HEK293T (cell line): Measurements from ENCODE around the gene F8.

Experiments used
- CTCF ChIA-PET: fragments of 350-600 bp; formaldehyde crosslinking; extraction: SDS; loops from one replicate; lab custom pipeline; 2021; ENCODE audit warnings: antibody characterized with exemption, inconsistent platforms; lab: Yijun Ruan, JAX
- POLR2A ChIA-PET: fragments of 350-600 bp; formaldehyde crosslinking; extraction: SDS; loops from one replicate; lab custom pipeline; 2020; ENCODE audit warnings: antibody characterized with exemption, inconsistent platforms; lab: Yijun Ruan, JAX
- DNase-seq: peaks from one replicate; pipeline ENCODE4 v3.0.0; 2012; ENCODE audit warnings: mixed read lengths; ENCODE audit errors: extremely low spot score
- ARNT ChIP-seq: fragments of 450-650 bp; IDR thresholded peaks from 2 replicates; pipeline ENCODE4 v1.6.1; 2017; ENCODE audit warnings: mild to moderate bottlenecking
- BHLHE40 ChIP-seq: fragments of 450-650 bp; IDR thresholded peaks from 2 replicates; pipeline ENCODE4 v1.6.1; 2016; ENCODE audit warnings: mild to moderate bottlenecking, moderate library complexity, borderline replicate concordance
- CTBP1 ChIP-seq: fragments of 450-650 bp; IDR thresholded peaks from 2 replicates; pipeline ENCODE4 v1.6.1; 2016; ENCODE audit warnings: borderline replicate concordance
- ELF4 ChIP-seq: fragments of 450-650 bp; IDR thresholded peaks from 2 replicates; pipeline ENCODE4 v1.6.1; 2017; ENCODE audit warnings: antibody characterized with exemption
- FOXA1 ChIP-seq: fragments of 450-650 bp; IDR thresholded peaks from 2 replicates; pipeline ENCODE4 v1.6.1; 2016; ENCODE audit warnings: mild to moderate bottlenecking
- FOXK2 ChIP-seq: fragments of 450-650 bp; IDR thresholded peaks from 2 replicates; pipeline ENCODE4 v1.6.1; 2016; ENCODE audit warnings: mild to moderate bottlenecking
- FOXM1 ChIP-seq: fragments of 450-650 bp; IDR thresholded peaks from 2 replicates; pipeline ENCODE4 v1.6.1; 2017; ENCODE audit warnings: mild to moderate bottlenecking, borderline replicate concordance
- HDGF ChIP-seq: fragments of 450-650 bp; IDR thresholded peaks from 2 replicates; pipeline ENCODE4 v1.6.1; 2017; ENCODE audit warnings: antibody characterized with exemption, borderline replicate concordance
- L3MBTL2 ChIP-seq: fragments of 450-650 bp; conservative IDR thresholded peaks from 2 replicates; pipeline ENCODE4 v1.6.1; 2016; ENCODE audit warnings: mild to moderate bottlenecking
- LEF1 ChIP-seq: fragments of 450-650 bp; IDR thresholded peaks from 2 replicates; pipeline ENCODE4 v1.6.1; 2017; ENCODE audit warnings: mild to moderate bottlenecking, borderline replicate concordance
- NFRKB ChIP-seq: fragments of 450-650 bp; IDR thresholded peaks from 2 replicates; pipeline ENCODE4 v1.6.1; 2016; ENCODE audit warnings: mild to moderate bottlenecking, moderate library complexity
- PKNOX1 ChIP-seq: fragments of 450-650 bp; IDR thresholded peaks from 2 replicates; pipeline ENCODE4 v1.6.1; 2016
- SP1 ChIP-seq: fragments of 450-650 bp; IDR thresholded peaks from 2 replicates; pipeline ENCODE4 v1.6.1; 2017
- SUZ12 ChIP-seq: fragments of 450-650 bp; IDR thresholded peaks from 2 replicates; pipeline ENCODE4 v1.6.1; 2016; ENCODE audit warnings: mild to moderate bottlenecking
- TARDBP ChIP-seq: fragments of 450-650 bp; IDR thresholded peaks from 2 replicates; pipeline ENCODE4 v1.6.1; 2016
- ZNF384 ChIP-seq: fragments of 450-650 bp; IDR thresholded peaks from 2 replicates; pipeline ENCODE4 v1.6.1; 2016

Gene F8

DNA sequence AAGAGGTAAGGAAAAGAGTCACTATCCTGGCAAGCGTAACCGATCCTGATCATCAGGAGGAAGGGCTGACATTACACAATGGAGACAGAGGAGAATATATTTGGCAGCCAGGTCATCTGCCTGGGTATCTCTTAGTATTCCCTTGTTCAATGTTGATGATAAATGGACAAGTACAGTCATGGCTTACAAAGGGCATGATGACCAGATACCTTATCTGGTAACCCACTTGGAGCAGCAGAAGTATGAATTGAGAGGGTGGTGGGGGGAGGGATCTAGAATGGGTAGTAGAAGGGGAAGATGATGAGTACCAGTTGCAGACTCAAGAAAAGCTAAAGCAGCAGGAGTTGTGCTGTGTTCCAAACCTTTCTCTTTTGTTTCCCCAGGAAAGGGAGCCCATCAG is 17.3 kb downstream of the F8 start:
- TF ChIP-seq ZNF384 = no peak
- no peak for TF ChIP-seq HDGF
- TF ChIP-seq ARNT = no peak
- TF ChIP-seq CTBP1 = no peak
- TF ChIP-seq TARDBP = no peak
- no peak for TF ChIP-seq FOXK2
- TF ChIP-seq FOXM1 = no peak
- TF ChIP-seq PKNOX1 = no peak
- TF ChIP-seq ELF4 = no peak
- TF ChIP-seq SP1 = no peak
- no peak for TF ChIP-seq SUZ12
- TF ChIP-seq BHLHE40 = no peak
- TF ChIP-seq L3MBTL2 = no peak
- TF ChIP-seq NFRKB = no peak
- TF ChIP-seq LEF1 = no peak
- TF ChIP-seq FOXA1 = no peak
- ChIA-PET POLR2A (no interaction called here), CTCF (no interaction called here)
- DNase-seq = no peak

GRCh38 chrX:155001873-155002272 is 20.6 kb downstream of the F8 start:
- POLR2A ChIA-PET = no interaction called here
- CTCF ChIA-PET = no interaction called here
- no peak for TF ChIP-seq BHLHE40
- TF ChIP-seq ZNF384 = no peak
- no peak for TF ChIP-seq SUZ12
- no peak for TF ChIP-seq FOXM1
- no peak for TF ChIP-seq CTBP1
- TF ChIP-seq NFRKB = no peak
- no peak for TF ChIP-seq FOXK2
- TF ChIP-seq ELF4 = no peak
- TF ChIP-seq TARDBP = no peak
- no peak for DNase-seq

- ChIA-PET CTCF (no interaction called here), POLR2A (no interaction called here)
- no peak for DNase-seq
- TF ChIP-seq SP1 (no peak), CTBP1 (no peak), NFRKB (no peak), BHLHE40 (no peak)
These were observed 21.7 kb downstream of the F8 start for GRCh38 chrX:155000841-155001240.

DNA sequence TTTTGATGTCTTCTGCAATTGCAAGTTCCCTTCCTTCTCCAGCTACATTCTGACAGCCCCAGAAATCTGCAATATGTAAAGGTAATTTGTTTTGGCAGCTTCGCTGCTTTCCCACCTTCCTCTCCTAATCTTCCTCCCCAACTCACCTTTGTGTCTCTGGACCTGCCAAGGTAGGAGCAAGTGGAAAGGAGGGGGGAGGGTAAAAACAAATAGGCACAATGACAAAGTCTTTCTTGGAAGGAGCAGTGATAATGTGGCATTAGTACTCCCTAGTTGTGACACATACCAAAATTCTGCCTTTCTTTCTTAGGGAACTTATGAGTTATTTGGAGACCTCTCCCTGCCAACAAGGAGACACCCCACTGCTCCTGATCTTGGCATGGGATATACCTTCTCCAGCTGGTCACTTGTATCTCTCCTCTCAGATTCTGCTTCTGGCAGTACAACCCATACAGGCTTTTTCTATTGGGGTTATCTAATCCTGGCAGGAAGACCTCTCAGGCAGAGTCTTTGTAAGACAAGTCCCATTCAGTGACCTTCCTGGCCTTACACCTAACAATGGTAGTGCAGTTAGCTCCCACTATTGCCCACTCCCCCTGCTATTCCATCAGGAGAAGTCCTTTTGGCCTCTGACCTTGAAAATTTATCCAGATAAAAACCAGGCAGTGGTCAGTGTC is 24.2 kb downstream of the F8 start:
- ChIA-PET CTCF (no interaction called here), POLR2A (no interaction called here)
- TF ChIP-seq SUZ12 = no peak
- no peak for TF ChIP-seq HDGF
- no peak for TF ChIP-seq SP1
- no peak for TF ChIP-seq ARNT
- no peak for TF ChIP-seq ELF4
- no peak for TF ChIP-seq BHLHE40
- no peak for TF ChIP-seq FOXK2
- TF ChIP-seq FOXM1 = no peak
- TF ChIP-seq TARDBP = no peak
- no peak for TF ChIP-seq L3MBTL2
- DNase-seq = no peak

DNA sequence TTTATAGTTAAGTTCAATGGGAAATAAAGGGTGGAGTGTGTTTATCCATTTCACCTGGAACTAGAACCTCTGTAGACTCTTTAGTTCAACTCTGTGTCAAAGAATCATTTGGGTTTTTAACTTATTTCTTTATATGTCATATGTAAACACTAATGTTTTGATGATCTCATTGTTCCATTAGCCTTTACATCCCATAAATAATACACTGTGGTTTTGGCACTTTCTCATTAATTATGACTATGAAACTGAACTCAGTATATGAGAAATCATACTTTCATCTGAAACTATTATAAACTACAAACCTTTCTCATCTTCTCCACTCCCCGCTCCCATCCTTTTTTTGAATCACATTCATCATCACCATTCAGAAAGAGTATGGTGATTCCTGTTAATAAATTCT is 31.0 kb downstream of the F8 start:
- ChIA-PET CTCF (no interaction called here), POLR2A (no interaction called here)
- TF ChIP-seq BHLHE40 = no peak
- TF ChIP-seq FOXA1 = no peak
- TF ChIP-seq SUZ12 = no peak
- TF ChIP-seq FOXK2 = no peak
- TF ChIP-seq CTBP1 = no peak
- DNase-seq = no peak

GRCh38 chrX:154991039-154991438 is 31.5 kb downstream of the F8 start:
- ChIA-PET POLR2A (no interaction called here), CTCF (no interaction called here)
- TF ChIP-seq TARDBP = no peak
- TF ChIP-seq ELF4 = no peak
- TF ChIP-seq ARNT = no peak
- DNase-seq = no peak

- POLR2A ChIA-PET = no interaction called here
- CTCF ChIA-PET = interaction anchor here (0.6 kb wide), 1 partner anchor 67 kb away, joined by 4 read pairs; no protein-coding TSS in a partner anchor
- no peak for TF ChIP-seq FOXA1
- no peak for TF ChIP-seq HDGF
- TF ChIP-seq NFRKB = no peak
- TF ChIP-seq LEF1 = no peak
- TF ChIP-seq FOXM1 = no peak
- no peak for DNase-seq
These were observed 32.0 kb downstream of the F8 start for GRCh38 chrX:154990496-154990895.

- POLR2A ChIA-PET = no interaction called here
- no peak for DNase-seq
- TF ChIP-seq ARNT = no peak
- TF ChIP-seq FOXM1 = no peak
- TF ChIP-seq ZNF384 = no peak
- no peak for TF ChIP-seq TARDBP
- TF ChIP-seq PKNOX1 = no peak
- CTCF ChIA-PET = no interaction called here
These were observed 33.8 kb downstream of the F8 start for GRCh38 chrX:154988719-154989118.
